ENCODE results near the gene MATK. TPM values are rescaled to one million over a fixed set of nuclear protein-coding genes. Genes with fewer than 3 reads are reported as not detected.

Gene MATK, protein sequence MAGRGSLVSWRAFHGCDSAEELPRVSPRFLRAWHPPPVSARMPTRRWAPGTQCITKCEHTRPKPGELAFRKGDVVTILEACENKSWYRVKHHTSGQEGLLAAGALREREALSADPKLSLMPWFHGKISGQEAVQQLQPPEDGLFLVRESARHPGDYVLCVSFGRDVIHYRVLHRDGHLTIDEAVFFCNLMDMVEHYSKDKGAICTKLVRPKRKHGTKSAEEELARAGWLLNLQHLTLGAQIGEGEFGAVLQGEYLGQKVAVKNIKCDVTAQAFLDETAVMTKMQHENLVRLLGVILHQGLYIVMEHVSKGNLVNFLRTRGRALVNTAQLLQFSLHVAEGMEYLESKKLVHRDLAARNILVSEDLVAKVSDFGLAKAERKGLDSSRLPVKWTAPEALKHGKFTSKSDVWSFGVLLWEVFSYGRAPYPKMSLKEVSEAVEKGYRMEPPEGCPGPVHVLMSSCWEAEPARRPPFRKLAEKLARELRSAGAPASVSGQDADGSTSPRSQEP
- total RNA-seq, result 1 to 10 TPM; 1.5 to 2.4 TPM
- long read RNA-seq, result 0 reads

DNA sequence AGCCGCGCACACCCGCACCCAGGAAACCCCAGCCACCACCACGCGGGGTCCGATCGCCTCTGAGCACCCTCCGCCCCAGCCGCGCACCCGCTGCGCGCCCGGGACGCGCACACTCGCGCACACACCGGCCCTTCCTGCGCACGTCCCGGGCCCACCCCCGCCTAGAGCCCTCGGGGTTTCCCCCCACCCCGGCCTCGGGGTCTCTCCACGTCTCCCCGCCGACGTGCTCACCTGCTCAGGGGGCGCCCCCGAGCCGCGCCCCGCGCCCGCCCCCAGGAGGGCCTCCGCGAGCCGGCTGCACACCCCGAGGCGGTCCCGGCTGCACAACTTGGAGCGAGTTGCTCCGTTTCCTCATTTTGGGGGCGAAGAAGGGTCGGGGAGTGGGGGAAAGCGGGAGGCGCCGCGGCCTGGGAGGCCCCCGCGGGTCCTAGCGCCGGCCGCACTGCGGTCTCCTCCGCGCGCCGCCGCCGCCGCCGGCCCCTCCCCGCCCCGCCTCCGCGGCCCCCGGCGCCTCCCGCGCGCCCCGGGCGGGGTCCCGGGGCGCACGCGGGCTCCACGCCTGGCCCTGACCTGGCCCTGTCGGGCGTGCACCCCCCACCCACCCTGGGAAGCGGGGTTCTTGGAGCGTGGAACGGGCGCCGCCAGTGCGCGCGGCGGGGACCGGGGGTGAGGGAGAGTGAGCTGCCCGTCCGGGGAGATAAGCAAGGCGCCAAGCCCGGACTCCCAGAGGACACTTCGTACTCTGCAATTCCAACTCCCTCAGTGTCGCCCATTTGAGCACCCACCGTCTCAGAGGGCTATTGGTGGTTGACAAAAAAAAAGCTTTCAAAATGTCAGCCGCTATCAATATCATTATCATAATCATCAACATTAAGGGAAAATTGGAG, at the start of gene MATK:
Gene MATK (minus strand): TSS at position 444 of the 887 bp plus-strand sequence. CDS start 1,246 bp downstream, outside the sequence.
- intact Hi-C loops (cut with DNase I, micrococcal nuclease), result no loop called here
- no peak for DNase-seq
- ATAC-seq, result no peak

DNA sequence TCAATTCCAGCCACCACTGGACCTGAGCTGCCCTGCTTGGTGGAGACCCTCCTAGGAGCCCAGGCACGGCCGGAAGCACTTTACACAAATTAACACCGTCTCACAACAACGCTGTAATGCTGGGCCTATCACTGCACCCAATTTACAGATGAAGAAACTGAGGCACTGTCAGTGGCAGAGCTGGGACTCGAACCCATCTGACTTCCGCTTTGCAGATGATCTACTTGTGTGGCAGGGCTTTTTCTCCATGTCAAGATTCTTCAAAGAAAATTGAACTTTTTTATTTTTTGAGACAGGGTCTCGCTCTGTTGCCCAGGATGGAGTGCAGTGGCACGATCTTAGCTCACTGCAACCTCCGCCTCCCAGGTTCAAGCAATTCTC, 48.9 kb upstream of the MATK start:
- intact Hi-C loops (cut with DNase I, micrococcal nuclease), result no loop called here
- ATAC-seq (no peak), DNase-seq (no peak)

DNA sequence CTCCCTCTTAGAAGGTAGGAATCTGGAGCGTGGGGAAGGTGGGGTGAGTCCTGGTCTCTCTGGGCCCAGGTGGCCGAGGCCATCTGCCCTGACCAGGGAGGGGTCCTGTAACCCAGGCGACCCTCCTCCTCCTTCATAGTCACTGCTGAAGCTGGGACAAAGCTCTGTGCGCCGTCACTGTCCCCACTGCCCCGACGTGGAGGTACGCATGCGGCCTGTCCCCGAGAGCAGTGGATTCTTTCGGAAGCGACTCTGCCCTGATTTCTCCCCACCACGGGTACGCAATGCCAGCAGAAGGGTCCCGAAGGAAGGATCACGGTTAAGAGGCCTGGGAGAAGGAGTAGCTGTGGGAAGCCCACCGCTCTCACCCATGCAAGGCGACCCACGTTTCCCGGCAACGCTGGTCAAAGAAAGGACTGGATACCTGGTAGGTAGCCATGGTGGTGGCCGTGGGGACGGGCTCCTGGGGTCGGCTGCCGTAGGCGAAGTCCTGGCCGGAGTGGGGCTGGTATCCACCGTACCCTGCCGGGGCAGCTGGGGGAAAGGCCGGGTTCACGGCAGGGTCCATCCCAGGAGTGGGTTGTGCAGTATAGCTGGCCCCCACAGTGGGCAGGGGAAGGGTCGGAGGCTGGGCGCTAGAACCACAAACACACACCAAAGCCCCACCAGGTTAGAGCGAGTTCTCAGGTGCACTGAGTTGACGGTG, 48.3 kb upstream of the MATK start:
- ATAC-seq (no peak), DNase-seq (no peak)
- intact Hi-C loops (cut with DNase I, micrococcal nuclease), result no loop called here

DNA sequence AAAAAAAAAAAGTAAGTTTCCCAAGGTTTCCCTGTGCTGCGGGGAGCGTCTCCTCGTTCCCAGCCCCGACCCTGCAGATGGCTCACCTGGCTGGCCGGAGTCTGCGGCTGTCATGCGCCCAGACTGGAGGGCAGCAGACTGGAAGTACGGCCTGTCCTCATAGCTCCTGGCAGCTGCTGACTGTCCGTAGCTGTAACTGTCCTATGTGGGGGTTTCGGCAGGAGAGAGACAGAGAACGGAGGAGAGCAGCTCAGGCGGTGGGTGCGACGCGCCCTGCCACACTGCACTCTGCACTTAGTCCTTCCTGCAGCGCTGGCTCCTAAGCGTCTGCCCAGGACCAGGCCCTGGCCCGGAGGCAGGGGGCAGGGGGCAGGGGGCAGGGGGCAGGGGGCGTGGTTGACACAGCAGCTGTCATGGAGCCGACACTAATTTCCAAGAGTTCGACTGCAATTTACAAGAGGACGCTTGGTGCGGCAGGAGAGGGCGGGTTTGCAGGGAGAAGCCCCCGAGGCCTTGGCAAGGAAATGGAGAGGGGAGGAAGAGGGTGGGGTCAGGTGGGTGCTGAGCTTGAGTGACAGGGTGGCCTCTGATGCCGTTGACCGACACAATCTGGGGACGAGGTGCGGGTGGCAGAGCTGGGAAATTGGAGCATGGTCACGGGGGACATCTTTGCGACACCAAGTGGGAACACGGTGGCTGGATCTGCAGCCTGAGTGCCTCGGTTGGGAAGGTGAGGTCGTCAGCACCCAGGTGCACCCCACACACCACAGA, 47.6 kb upstream of the MATK start:
- DNase-seq, result no peak
- intact Hi-C loops (cut with DNase I, micrococcal nuclease), result no loop called here
- ATAC-seq, result no peak

DNA sequence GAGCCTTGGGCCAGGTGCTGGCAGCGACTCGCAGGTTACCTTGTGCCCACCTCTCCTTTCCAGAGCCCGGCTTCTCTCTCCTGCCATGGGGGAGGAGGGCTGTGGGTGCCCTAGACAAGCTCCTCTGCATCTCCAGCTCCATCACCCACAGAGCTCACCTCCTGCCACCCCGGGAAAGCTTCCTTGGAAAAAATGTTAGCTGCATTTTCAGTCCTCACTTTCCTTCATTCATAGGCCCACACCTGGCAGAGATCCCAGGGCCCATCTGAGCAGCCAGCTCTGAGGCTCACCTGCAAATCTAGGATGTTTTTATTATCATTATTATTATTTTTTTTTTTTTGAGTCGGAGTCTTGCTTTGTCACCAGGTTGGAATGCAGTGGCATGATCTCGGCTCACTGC, 45.8 kb upstream of the MATK start:
- ATAC-seq, result no peak
- intact Hi-C loops (cut with DNase I, micrococcal nuclease), result no loop called here
- DNase-seq, result no peak

DNA sequence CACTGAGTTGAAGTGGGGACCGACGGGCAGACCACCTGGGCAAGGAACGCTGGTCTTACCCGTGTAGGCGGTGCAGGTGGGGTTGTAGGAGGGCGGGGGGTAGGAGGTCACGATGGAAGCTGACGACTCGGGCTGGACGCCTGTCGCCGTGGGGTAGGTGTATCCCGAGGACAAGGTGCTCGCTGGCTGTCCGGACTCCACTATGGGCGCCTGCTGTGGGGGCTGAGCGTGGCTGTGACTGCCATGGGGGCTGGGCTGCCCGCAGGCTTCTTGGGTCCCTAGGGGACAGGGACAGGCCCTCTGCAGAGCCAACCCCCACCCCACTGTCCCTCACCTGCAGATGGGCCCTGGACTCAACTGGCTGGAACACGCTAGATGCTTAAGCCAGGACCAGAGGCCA, 45.4 kb upstream of the MATK start:
- ATAC-seq, result no peak
- DNase-seq, result no peak

DNA sequence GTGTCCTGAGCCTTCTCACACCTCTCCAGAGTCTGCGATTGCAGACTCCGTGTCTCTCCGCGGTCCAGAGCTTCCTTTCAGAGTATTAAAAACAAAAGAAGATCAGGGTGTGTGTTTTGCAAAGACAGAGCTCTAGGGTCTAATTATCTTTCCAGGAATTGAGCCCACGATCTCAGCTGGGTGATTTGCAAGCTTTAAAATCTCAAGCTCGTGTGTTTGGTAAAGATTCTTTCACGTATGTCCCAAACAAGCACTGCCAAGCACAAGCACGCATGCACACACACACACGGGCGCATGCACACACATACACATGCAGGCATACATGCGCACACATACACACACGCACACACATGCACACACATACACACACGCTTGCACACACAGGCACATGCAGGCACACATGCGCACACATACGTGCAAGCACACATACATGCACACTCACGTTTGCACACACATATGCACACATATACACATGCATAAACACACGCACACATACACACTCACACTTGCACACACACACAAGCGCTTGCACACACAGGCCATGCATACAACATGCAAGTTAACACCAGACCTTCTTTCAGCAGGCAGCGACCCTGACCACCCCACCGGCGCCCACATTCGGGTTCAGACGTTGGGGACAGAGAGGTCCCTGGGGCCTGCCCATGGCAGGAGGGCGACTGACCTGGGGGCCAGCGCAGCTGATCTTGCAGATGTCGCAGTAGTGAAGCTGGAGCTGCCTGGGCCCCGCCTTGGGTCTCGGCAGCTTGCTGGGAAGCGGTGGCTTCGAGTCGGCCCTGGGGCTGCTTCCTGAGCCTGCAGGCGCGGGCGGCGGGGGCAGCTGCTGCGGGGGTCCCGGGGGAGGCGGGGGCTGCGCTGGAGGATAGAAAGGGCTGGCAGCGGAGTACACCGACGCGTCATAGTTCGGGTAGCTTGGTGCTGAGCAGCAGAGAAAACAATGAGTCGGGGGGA, 44.7 kb upstream of the MATK start:
- ATAC-seq (no peak), DNase-seq (no peak)
- intact Hi-C loops (cut with DNase I, micrococcal nuclease), result no loop called here

More for the DNA sequence above, 45.4 kb upstream of the MATK start:
- intact Hi-C loops (cut with DNase I, micrococcal nuclease), result no loop called here

DNA sequence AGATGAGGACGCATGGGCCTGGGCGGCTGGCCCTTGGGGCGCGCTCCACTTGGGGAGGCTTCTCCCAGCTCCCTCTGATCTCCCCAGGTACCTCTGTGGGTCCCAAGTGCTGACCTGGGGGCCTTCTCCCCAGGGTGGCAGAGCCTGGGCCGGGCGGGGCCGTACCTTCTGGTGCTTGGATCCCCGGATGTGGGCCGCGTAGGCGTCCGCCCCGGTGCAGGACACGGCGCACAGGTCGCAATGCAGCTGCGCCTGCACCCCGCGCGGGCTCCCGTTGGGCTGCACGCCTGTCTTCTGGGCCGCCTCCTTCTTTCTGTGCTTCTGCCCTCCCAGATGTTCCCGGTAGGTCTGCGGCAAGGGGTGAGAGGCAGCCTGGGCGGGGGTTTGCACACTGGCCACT, 41.1 kb upstream of the MATK start:
- ATAC-seq, result no peak
- DNase-seq, result no peak
- intact Hi-C loops (cut with DNase I, micrococcal nuclease), result no loop called here

DNA sequence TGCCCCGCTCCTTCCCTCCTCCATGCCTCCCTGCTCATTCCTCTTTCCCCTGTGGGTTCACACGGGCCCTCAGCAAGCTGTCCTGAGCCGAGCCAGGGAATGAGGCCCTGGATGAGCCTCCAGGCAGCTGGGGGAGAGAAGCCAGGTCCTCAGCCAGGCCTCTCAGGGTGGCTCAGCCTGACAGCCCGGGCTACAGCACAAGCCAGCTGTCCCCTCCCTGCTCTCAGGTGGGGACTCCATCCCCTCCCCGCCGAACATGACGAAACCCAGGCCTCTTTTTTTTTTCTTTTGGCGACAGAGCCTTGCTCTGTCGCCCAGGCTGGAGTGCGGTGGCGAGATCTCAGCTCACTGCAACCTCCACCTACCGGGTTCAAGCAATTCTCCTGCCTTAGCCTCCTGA, 40.0 kb upstream of the MATK start:
- intact Hi-C loops (cut with DNase I, micrococcal nuclease), result no loop called here
- ATAC-seq, result no peak
- DNase-seq, result no peak

DNA sequence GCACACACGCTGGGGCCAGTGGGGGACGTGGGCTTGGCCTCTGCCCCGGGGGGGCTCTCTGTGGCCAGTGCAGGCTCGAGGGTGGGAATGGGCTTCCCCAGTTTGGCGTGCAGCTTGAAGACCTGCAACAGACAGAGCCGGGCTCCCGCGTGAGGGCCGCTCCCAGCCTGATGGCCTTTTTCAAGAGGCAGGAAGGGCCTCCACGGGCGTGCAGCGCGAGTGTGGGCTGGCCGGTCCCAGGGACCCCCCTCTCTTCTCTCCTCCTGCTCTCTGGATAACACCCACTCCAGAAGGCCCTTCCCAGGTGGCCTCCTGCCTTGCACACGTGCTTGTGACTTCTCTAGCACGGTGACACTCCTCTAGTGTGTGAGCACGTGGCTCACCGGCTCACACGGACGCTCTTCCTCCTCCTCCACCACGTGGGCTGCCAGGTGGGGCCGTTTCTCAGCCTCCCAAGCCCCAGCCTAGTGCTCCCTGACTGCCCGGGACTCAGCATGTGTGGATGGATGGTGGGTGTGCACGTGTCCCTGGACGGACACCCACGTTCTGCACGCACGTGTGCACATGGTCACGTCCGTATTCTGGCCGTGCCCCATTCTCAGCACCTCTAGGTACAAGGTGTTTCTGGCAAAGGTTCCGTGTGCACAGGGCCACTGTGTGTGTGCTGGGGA, 39.2 kb upstream of the MATK start:
- no peak for ATAC-seq
- intact Hi-C loops (cut with DNase I, micrococcal nuclease), result no loop called here

DNA sequence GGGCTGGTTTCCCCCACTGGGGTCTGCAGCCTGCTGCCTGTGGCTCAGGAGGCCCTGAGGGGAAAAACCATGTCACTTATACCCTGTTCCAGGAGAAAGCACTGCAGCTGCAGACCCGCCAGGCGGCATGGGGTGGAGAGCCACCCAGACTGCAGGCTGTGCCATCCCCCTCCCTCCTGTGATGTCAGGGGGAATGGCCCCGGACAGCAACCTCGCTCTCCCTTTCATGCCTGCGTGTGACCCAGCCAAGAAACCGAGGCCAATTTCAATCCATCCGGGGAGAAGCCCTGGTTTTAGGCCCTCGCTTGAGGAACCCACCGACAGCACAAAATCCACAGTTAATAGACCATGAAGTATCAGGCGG, 37.2 kb upstream of the MATK start:
- ATAC-seq, result no peak
- no peak for DNase-seq
- intact Hi-C loops (cut with DNase I, micrococcal nuclease), result no loop called here

More for the DNA sequence above, 39.2 kb upstream of the MATK start:
- DNase-seq, result no peak

DNA sequence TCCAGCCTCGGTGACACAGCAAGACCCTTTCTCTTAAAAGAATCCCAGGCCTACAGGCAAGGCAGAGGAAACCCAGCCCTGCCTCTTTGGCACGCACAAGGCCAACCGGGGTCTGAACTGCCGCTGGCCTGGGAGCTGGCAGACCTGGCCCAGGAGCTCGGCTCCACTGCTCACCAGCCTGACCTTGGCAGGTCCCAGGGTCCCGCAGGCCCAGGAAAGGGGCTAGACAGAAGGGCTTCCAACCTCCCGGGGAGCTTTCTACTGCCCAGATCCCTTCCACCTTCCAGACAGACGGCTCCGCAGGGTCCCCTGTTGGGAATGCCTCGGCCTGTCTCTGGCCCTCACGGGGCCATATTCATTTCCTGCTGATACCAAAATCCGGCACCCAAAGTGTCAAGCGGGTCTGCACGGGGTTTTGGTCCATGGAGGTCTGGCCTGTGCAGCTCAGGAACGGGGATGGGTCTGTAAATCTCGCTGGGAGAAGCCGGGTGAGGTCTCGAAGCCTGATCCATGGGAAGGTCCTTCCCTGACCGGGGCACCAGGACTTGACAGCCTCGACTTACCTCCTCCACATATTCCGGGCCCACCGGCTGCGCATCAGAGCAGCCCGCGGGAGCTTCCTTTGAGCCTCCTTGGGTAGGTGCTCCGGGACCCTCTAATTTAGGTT, 36.6 kb upstream of the MATK start:
- ATAC-seq (no peak), DNase-seq (no peak)
- intact Hi-C loops (cut with DNase I, micrococcal nuclease), result no loop called here

DNA sequence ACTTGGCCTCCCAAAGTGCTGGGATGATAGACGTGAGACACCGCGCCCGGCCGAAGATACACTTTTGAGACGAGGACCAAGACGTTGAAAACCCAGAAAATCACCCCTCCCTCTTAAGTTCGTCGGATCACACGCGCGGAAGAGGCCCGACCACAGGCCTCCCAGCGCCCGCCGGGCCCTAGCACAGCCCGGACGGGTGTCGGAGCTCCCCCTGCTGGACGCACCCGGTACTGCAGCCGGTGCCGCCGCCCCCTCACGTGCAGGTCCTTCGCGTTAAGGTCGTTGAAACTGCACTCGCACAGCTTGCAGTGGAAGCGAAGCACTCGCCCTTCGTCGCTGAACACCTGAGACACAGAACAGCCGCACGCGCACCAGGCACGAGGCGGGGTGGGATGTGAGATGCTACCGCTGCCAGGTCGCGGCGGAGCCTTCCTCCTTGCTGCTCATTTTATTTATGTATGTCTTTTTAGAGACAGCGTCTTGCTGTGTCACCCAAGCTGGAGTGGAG, 35.7 kb upstream of the MATK start:
- intact Hi-C loops (cut with DNase I, micrococcal nuclease), result no loop called here
- ATAC-seq (peak; percentile 86), DNase-seq (peak in 1 of 2 donors; percentile 77)

DNA sequence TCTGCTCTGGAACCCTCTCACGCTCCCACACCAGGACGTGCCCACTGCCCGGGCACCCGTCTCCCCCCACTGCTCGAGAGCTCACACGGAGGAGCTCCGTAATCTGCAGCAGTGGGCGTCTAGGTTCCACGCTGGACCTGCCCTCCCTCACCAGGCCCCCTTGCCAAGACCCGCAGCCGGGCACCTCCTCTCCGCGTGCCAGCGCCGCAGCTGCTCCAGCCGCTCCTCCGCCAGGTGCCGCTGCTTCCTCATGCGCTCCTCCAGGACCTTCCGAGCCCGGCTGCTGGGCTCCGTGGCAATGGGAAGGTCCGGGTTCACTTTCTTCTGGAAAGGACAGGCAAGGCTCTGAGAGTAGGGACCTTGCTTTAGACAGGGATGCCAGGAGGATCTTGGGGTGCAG, 35.0 kb upstream of the MATK start:
- DNase-seq (no peak), ATAC-seq (peak; percentile 48)
- intact Hi-C loops (cut with DNase I, micrococcal nuclease), result no loop called here

DNA sequence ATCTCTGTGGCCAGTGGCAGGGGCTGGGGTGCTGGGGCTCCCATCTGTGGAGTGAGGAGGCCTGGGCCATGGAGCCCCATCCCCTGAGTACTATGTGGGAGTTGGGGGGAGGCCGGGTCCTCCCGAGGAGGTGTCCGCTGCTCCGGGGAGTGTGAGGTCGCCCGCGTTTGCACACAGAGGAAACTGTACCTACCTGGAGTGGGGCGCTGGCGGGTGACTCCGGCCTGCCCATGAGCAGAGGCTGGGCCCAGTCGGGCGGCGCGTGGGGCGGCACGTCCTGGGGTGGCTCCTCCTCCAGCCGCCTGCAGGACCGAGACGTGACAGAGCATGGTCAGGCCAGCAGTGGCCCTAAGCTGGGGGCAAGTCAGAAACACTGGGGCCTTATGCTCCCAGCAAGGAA, 33.8 kb upstream of the MATK start:
- intact Hi-C loops (cut with DNase I, micrococcal nuclease), result no loop called here

DNA sequence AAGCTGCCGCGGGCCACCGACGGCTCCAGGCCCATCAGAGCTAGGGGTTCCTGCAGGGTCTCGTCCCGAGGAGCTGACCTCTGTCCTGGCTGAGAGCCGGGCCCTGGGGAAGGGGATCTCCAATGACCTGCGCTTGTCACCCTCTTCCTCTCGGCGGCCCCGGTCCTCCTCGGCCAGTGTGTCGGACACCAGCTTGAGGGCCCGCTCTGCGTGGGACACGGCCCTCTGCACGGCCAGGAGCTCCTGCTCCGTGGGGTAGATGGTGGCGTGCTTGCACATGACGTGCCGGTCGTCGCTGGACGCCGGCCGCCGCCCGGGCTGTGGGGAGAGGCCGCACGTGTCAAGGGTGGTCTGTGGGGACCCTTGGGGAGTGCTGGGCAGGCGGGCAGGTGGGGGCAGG, 32.7 kb upstream of the MATK start:
- ATAC-seq (no peak), DNase-seq (no peak)
- intact Hi-C loops (cut with DNase I, micrococcal nuclease), result no loop called here

More for the DNA sequence above, 33.8 kb upstream of the MATK start:
- DNase-seq (no peak), ATAC-seq (no peak)
